ENCODE data around the gene TRIM2. TPM values are rescaled to one million over a fixed set of nuclear protein-coding genes. Genes with fewer than 3 reads are reported as not detected.

Gene TRIM2
- total RNA-seq, 1 donor from 2014 or later: 35.9 TPM

- DNase-seq: no peak
- peaks cover 8% of the 10 kb centered on the region for H3K4me1 ChIP-seq
- no peak overlapping the region for H3K27ac ChIP-seq
- H3K9me3 ChIP-seq: no peaks in the 10 kb centered on the region
- no peaks in the 10 kb centered on the region for H3K27me3 ChIP-seq
- TF ChIP-seq CTCF (IDR thresholded peaks at IDR 0.05): no peak
- no peak overlapping the region for H3K4me3 ChIP-seq
- ATAC-seq: no peak
- no peaks in the 10 kb centered on the region for H3K36me3 ChIP-seq
- intact Hi-C loops (cut with DNase I): no loop called here
Measured at GRCh38 chr4:153292897-153293741, 88.9 kb downstream of the TRIM2 start.

- DNase-seq (no peak), ATAC-seq (no peak)
- Histone ChIP-seq H3K27ac (no peak overlapping the region), H3K4me3 (no peak overlapping the region), H3K36me3 (no peaks in the 10 kb centered on the region), H3K9me3 (no peaks in the 10 kb centered on the region), H3K27me3 (no peaks in the 10 kb centered on the region), H3K4me1 (peaks cover 8% of the 10 kb centered on the region)
- intact Hi-C loops (cut with DNase I): no loop called here
- TF ChIP-seq CTCF (IDR thresholded peaks at IDR 0.05): no peak
Measured at GRCh38 chr4:153293742-153294057, 89.5 kb downstream of the TRIM2 start.

DNA sequence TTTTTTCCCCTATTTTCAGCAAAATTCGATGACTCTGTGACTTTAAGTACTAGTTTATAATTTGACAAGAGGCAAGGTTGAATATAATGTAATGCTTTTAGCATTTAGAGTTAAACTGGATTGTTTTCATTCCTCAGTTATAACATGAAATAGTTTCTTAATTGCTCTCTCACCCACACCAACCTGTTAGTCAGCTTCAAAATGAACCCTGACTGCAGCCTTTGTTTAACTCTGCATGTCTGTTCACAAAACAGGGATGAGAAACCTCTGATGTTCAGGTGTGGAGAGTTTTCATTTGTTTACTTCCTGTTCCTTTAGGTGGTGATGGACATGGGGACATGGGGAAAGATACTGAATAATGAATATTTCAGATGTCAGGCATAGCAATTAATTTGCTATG, 90.4 kb downstream of the TRIM2 start:
- H3K4me1 ChIP-seq: peaks cover 8% of the 10 kb centered on the region
- H3K36me3 ChIP-seq: no peaks in the 10 kb centered on the region
- no peak for ATAC-seq
- H3K27me3 ChIP-seq: no peaks in the 10 kb centered on the region
- TF ChIP-seq CTCF (IDR thresholded peaks at IDR 0.05): no peak
- no peak overlapping the region for H3K4me3 ChIP-seq
- H3K27ac ChIP-seq: no peak overlapping the region
- no peak for DNase-seq
- intact Hi-C loops (cut with DNase I): no loop called here
- H3K9me3 ChIP-seq: no peaks in the 10 kb centered on the region

DNA sequence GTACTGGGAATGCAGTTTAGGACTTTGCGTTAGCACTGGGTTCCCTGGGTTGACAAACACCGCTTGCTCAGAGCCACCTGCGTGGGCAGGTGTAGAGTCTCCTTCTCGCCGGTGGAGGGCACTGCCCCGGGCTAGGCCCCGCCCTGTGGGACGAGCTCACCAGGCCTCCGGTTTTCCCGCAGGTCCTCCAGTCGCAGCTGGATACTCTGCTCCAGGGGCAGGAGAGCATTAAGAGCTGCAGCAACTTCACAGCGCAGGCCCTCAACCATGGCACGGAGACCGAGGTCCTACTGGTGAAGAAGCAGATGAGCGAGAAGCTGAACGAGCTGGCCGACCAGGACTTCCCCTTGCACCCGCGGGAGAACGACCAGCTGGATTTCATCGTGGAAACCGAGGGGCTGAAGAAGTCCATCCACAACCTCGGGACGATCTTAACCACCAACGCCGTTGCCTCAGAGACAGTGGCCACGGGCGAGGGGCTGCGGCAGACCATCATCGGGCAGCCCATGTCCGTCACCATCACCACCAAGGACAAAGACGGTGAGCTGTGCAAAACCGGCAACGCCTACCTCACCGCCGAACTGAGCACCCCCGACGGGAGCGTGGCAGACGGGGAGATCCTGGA, 91.0 kb downstream of the TRIM2 start:
- ATAC-seq: peak; percentile 14
- DNase-seq: no peak
- intact Hi-C loops (cut with DNase I): no loop called here
- Histone ChIP-seq H3K27me3 (no peaks in the 10 kb centered on the region), H3K4me3 (no peak overlapping the region), H3K36me3 (no peaks in the 10 kb centered on the region), H3K27ac (no peak overlapping the region), H3K9me3 (no peaks in the 10 kb centered on the region), H3K4me1 (peaks cover 8% of the 10 kb centered on the region)
- TF ChIP-seq CTCF (IDR thresholded peaks at IDR 0.05): no peak

GRCh38 chr4:153296040-153296823, 92.0 kb downstream of the TRIM2 start:
- Histone ChIP-seq H3K27me3 (no peaks in the 10 kb centered on the region), H3K27ac (no peak overlapping the region), H3K4me3 (no peak overlapping the region), H3K9me3 (no peaks in the 10 kb centered on the region), H3K4me1 (peaks cover 8% of the 10 kb centered on the region), H3K36me3 (no peaks in the 10 kb centered on the region)
- DNase-seq: no peak
- peak; percentile 30 for ATAC-seq
- no peak for TF ChIP-seq CTCF (IDR thresholded peaks at IDR 0.05)
- intact Hi-C loops (cut with DNase I): no loop called here

Measured in upper lobe of right lung (tissue), 1 donor.